ENCODE data around the gene PDE1A. TPM values are rescaled to one million over a fixed set of nuclear protein-coding genes. Genes with fewer than 3 reads are reported as not detected.
A peak's percentile ranks its signal among the peaks of the same experiment; 100 is the strongest.
"Not testable (repeated sequence)": the region's sequence is repeated elsewhere in the genome, so short reads cannot be mapped to it uniquely, and the experiment has no call there.

PDE1A gene
- total RNA-seq, 1 donor, result 42.0 TPM

- Histone ChIP-seq H4K20me1 (ENCODE audit: insufficient read depth, low read length) (no peaks in the 10 kb centered on the region), H3K79me2 (ENCODE audit: insufficient read depth, low read length) (no peaks in the 10 kb centered on the region), H3K4me1 (ENCODE audit: insufficient read depth, low read length) (peaks cover 4% of the 10 kb centered on the region), H3K9me3 (ENCODE audit: low read depth, low read length) (no peaks in the 10 kb centered on the region), H3K4me3 (ENCODE audit: insufficient read depth, low read length) (no peak overlapping the region), H2AFZ (ENCODE audit: low read length) (no peak overlapping the region), H3K27me3 (ENCODE audit: insufficient read depth, low read length) (no peaks in the 10 kb centered on the region), H3K4me2 (ENCODE audit: insufficient read depth, low read length) (no peak overlapping the region), H3K36me3 (ENCODE audit: insufficient read depth, low read length) (no peaks in the 10 kb centered on the region), H3K27ac (ENCODE audit: low read depth, low read length) (no peak overlapping the region)
- no peak for TF ChIP-seq CTCF (IDR thresholded peaks at IDR 0.05; ENCODE audit: extremely low read depth, low read depth, low read length)
- no peak for DNase-seq (ENCODE audit: insufficient read length, low spot score, missing footprints)
Observed at GRCh38 chr2:182283512-182283911, 143.3 kb downstream of the PDE1A start.

- no peak for TF ChIP-seq CTCF (IDR thresholded peaks at IDR 0.05; ENCODE audit: extremely low read depth, low read depth, low read length)
- Histone ChIP-seq H3K9me3 (ENCODE audit: low read depth, low read length) (no peaks in the 10 kb centered on the region), H3K79me2 (ENCODE audit: insufficient read depth, low read length) (no peaks in the 10 kb centered on the region), H3K4me3 (ENCODE audit: insufficient read depth, low read length) (no peak overlapping the region), H4K20me1 (ENCODE audit: insufficient read depth, low read length) (no peaks in the 10 kb centered on the region), H3K27ac (ENCODE audit: low read depth, low read length) (no peak overlapping the region), H2AFZ (ENCODE audit: low read length) (peak overlapping the region; percentile 21), H3K36me3 (ENCODE audit: insufficient read depth, low read length) (no peaks in the 10 kb centered on the region), H3K4me2 (ENCODE audit: insufficient read depth, low read length) (no peak overlapping the region), H3K27me3 (ENCODE audit: insufficient read depth, low read length) (no peaks in the 10 kb centered on the region), H3K4me1 (ENCODE audit: insufficient read depth, low read length) (peaks cover 4% of the 10 kb centered on the region)
- no peak for DNase-seq (ENCODE audit: insufficient read length, low spot score, missing footprints)
Observed at GRCh38 chr2:182281276-182281675, 145.6 kb downstream of the PDE1A start.

- Histone ChIP-seq H3K36me3 (ENCODE audit: insufficient read depth, low read length) (no peaks in the 10 kb centered on the region), H3K4me2 (ENCODE audit: insufficient read depth, low read length) (no peak overlapping the region), H3K4me3 (ENCODE audit: insufficient read depth, low read length) (no peak overlapping the region), H3K9me3 (ENCODE audit: low read depth, low read length) (no peaks in the 10 kb centered on the region), H3K27me3 (ENCODE audit: insufficient read depth, low read length) (no peaks in the 10 kb centered on the region), H3K27ac (ENCODE audit: low read depth, low read length) (no peak overlapping the region), H2AFZ (ENCODE audit: low read length) (no peak overlapping the region), H3K4me1 (ENCODE audit: insufficient read depth, low read length) (peaks cover 4% of the 10 kb centered on the region), H4K20me1 (ENCODE audit: insufficient read depth, low read length) (no peaks in the 10 kb centered on the region), H3K79me2 (ENCODE audit: insufficient read depth, low read length) (no peaks in the 10 kb centered on the region)
- no peak for DNase-seq (ENCODE audit: insufficient read length, low spot score, missing footprints)
- TF ChIP-seq CTCF (IDR thresholded peaks at IDR 0.05; ENCODE audit: extremely low read depth, low read depth, low read length), result no peak
Observed at GRCh38 chr2:182280118-182280517, 146.7 kb downstream of the PDE1A start.

GRCh38 chr2:182276662-182277061 is 150.2 kb downstream of the PDE1A start:
- not testable (repeated sequence) for H4K20me1 ChIP-seq (ENCODE audit: insufficient read depth, low read length); H2AFZ ChIP-seq (ENCODE audit: low read length); H3K27me3 ChIP-seq (ENCODE audit: insufficient read depth, low read length); H3K4me1 ChIP-seq (ENCODE audit: insufficient read depth, low read length); H3K27ac ChIP-seq (ENCODE audit: low read depth, low read length); H3K36me3 ChIP-seq (ENCODE audit: insufficient read depth, low read length); H3K79me2 ChIP-seq (ENCODE audit: insufficient read depth, low read length); DNase-seq (ENCODE audit: insufficient read length, low spot score, missing footprints); H3K4me2 ChIP-seq (ENCODE audit: insufficient read depth, low read length); H3K4me3 ChIP-seq (ENCODE audit: insufficient read depth, low read length); H3K9me3 ChIP-seq (ENCODE audit: low read depth, low read length)

All from osteoblast (primary cell).